ENCODE measurements around the gene ZNF362.
"Not testable (repeated sequence)": the region's sequence is repeated elsewhere in the genome, so short reads cannot be mapped to it uniquely, and the experiment has no call there.

ZNF362 gene

GRCh38 chr1:33306653-33307493 lies 50.6 kb downstream of the ZNF362 start:
- no peak for DNase-seq (ENCODE audit: low spot score)

GRCh38 chr1:33307494-33307864 lies 51.2 kb downstream of the ZNF362 start:
- no peak for DNase-seq (ENCODE audit: low spot score)

- DNase-seq (ENCODE audit: low spot score), result not testable (repeated sequence)
Measured at GRCh38 chr1:33309351-33309750, 53.1 kb downstream of the ZNF362 start.

GRCh38 chr1:33310702-33311101 lies 54.4 kb downstream of the ZNF362 start:
- DNase-seq (ENCODE audit: low spot score), result no peak

- no peak for DNase-seq (ENCODE audit: low spot score)
Measured at GRCh38 chr1:33311706-33312412, 55.6 kb downstream of the ZNF362 start.

- no peak for DNase-seq (ENCODE audit: low spot score)
Measured at GRCh38 chr1:33312413-33312749, 56.1 kb downstream of the ZNF362 start.

- no peak for DNase-seq (ENCODE audit: low spot score)
Measured at GRCh38 chr1:33314416-33314815, 58.1 kb downstream of the ZNF362 start.

- DNase-seq (ENCODE audit: low spot score), result no peak
Measured at GRCh38 chr1:33316601-33317000, 60.3 kb downstream of the ZNF362 start.

GRCh38 chr1:33317354-33317753 lies 61.1 kb downstream of the ZNF362 start:
- DNase-seq (ENCODE audit: low spot score), result no peak

- DNase-seq (ENCODE audit: low spot score), result no peak
Measured at GRCh38 chr1:33317946-33318345, 61.7 kb downstream of the ZNF362 start.

- DNase-seq (ENCODE audit: low spot score), result no peak
Measured at GRCh38 chr1:33319186-33319948, 63.1 kb downstream of the ZNF362 start.

- no peak for DNase-seq (ENCODE audit: low spot score)
Measured at GRCh38 chr1:33319949-33320618, 63.8 kb downstream of the ZNF362 start.

- DNase-seq (ENCODE audit: low spot score), result no peak
Measured at GRCh38 chr1:33320619-33321165, 64.4 kb downstream of the ZNF362 start, which contains the start of gene A3GALT2. TSS of gene A3GALT2 (minus strand) at chr1:33321098. CDS start at chr1:33321098, 0 bp downstream.

GRCh38 chr1:33321178-33321577 lies 64.9 kb downstream of the ZNF362 start:
- no peak for DNase-seq (ENCODE audit: low spot score)

- no peak for DNase-seq (ENCODE audit: low spot score)
Measured at GRCh38 chr1:33322109-33322508, 65.8 kb downstream of the ZNF362 start.

GRCh38 chr1:33322870-33323585 lies 66.7 kb downstream of the ZNF362 start:
- DNase-seq (ENCODE audit: low spot score), result no peak

GRCh38 chr1:33323663-33324477 lies 67.6 kb downstream of the ZNF362 start:
- DNase-seq (ENCODE audit: low spot score), result no peak

GRCh38 chr1:33324677-33325575 lies 68.6 kb downstream of the ZNF362 start:
- no peak for DNase-seq (ENCODE audit: low spot score)

- no peak for DNase-seq (ENCODE audit: low spot score)
Measured at GRCh38 chr1:33326785-33327184, 70.5 kb downstream of the ZNF362 start.

All from hematopoietic multipotent progenitor cell treated with erythropoietin and hydrocortisone succinate and interleukin-3 and kit ligand, for 17 days (in vitro differentiated cells).